GM19395 (cell line): ENCODE data around the gene DOK3.

Experiments
- ATAC-seq: cut with Tn5 transposase; IDR thresholded peaks from one replicate; pipeline ENCODE4 v1.9.1; 2021; ENCODE audit warnings: mild to moderate bottlenecking, moderate library complexity; ENCODE audit not compliant: unreplicated experiment

Gene DOK3

GRCh38 chr5:177514541-177514940 is 4.9 kb upstream of the DOK3 start:
- ATAC-seq = no peak

DNA sequence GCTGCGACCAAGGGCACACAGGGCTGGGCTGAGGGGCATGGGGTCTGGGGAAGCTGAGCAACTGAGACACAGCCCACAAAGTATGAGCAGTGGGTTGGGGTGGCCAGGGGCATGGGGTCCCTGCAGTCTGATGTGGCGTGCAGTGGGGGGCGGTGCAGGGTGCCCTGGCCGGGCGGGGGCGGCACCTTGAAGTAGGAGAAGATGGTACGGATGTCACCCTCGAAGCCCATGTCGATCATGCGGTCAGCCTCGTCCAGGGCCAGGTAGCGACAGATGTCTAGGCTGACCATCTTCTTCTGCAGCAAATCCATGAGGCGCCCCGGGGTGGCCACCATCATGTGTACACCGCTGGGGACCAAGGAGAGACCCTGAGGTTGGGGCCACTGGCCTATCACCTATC is 3.9 kb upstream of the DOK3 start:
- no peak for ATAC-seq

- no peak for ATAC-seq
Observed at GRCh38 chr5:177512736-177513380, 3.2 kb upstream of the DOK3 start.

DNA sequence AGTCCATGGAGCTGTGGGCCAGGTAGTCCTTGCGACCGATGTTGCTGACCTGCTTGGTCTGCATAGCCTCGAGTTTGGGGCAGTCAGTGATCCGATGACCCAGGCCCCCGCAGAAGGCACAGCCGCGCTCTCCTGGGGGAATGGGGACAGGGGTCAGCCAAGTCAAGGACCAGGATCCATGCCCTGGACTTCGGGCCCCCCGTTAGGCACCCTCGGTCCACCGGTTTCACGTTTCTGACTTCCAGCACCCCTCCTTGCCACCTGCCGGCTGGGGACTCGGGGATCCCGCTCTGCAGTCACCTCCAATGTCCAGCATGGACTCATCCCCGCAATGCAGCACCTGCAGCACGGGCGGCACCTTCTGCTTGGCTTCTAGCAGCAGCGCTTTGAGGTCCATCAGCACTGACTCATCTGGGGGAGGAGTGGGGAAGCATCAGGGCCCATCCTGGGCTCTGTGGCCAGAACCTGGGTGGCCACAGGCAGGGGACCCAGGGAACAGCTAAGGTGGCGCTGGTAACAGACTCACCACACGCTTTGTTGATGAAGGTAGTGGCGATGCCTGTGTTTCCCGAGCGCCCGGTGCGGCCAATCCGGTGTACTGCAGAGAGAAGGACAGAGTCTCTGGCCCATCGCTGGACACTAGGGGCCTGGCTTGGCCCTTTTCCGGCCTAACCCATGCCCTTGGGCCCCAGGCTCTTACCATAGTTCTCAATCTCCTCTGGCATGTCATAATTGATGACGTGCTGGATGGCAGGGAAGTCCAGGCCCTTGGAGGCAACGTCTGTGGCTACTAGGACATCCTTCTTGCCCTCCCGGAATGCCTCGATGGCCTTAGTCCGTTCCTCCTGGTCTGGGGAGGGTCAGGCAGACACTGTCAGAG is 2.4 kb upstream of the DOK3 start:
- ATAC-seq = no peak

GRCh38 chr5:177511181-177511580 is 1.6 kb upstream of the DOK3 start:
- no peak for ATAC-seq

DNA sequence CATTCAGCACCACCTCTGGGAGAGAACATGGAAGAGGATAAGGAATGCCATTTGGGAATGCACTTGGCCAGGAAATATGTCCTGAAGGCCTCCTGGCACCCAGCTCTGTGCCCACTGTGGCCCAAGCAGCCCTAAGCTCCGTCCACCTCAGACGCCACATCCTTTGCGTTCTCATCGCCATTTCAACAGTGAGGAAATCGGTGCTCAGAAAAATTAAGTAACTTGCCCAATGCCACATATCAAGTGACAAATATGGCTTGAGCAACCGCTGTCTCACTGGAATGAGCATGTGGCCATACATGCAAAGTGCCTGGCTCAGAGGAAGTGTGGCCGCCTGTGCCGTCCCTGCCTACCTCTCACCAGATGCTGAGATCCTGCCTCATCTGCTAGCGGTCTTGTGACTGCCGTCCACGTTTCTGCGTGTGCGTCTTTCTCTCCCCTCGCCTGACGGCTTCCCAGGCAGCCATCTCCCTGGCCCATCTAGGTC is 984 bp upstream of the DOK3 start:
- no peak for ATAC-seq

GRCh38 chr5:177509991-177510566 is 453 bp upstream of the DOK3 start:
- no peak for ATAC-seq

GRCh38 chr5:177508837-177509236 is 789 bp downstream of the DOK3 start:
- peak; percentile 36 for ATAC-seq

DNA sequence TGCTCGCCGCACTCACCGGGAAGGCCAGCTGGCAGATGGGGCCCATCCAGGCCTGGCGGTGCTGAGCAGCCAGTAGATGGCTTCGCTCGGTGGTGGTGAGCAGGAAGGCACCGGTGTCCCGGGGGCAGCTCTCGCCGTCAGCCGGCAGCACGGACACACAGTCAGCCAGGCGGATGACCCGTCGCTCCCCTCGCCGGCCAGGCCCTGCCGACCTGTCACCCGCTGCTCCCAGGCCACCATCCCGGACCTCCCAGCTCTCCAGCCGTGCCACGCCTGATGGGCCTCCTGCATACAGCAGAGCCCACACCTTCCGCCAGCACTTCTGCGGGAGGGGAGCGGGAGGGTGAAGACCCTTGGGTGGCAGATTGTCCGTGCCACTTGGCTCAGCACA is 1.4 kb downstream of the DOK3 start:
- no peak for ATAC-seq

GRCh38 chr5:177507596-177508220 is 1.9 kb downstream of the DOK3 start:
- ATAC-seq = no peak

DNA sequence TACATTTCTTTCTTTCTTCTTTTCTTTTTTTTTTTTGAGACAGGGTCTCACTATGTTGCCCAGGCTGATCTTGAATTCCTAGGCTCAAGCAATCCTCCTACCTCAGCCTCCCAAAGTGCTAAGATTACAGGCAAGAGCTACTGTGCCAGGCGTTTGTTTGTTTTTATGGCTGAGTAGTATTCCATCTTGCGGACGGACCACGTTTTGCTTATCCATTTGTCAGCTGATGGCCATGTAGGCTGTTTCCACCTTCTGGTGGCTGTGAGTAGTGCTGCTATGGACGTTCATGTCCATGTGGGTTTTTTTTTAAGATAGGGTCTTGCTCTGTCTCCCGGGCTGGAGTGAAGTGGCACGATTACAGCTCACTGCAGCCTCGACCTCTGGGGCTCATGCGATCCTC is 2.5 kb downstream of the DOK3 start:
- ATAC-seq = no peak

GRCh38 chr5:177505075-177505474 is 4.6 kb downstream of the DOK3 start:
- ATAC-seq = no peak

- ATAC-seq = no peak
Observed at GRCh38 chr5:177504086-177505056, 5.3 kb downstream of the DOK3 start.

DNA sequence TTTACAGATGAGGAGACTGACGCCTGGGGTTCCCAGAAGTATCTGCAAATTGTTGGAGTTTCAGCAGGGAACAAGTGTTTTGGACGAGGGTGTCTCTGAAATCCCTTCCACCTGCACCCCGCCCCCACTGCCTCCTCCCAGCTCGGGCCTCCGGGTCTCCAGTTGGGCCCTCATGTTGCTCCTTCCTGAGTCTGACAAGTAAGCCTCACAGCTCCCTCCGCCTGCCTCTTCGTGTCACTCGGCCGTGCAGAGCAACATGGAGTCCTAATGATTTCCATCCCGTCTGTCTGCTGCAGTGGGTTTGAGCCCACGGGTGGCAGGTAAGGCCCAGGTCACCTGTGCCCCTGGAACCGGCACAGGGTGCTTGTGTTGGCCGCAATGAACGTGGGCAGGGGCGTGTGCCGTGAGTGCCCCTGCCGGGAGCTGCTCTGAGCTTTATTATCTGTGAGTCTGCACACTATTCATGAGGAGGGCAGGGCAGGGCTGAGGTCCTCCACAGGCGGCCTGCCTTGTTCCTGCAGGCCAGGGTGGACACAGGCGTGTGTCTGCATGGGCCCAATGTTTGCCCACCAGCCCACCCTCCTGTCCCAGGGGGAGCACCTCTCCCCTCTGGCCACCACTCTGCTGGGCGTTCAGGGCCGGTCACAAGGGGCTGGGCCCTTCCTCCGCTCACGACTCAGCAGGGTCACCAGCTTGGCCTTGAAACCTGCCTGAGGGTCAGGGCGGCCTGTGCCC is 6.1 kb downstream of the DOK3 start:
- no peak for ATAC-seq

- no peak for ATAC-seq
Observed at GRCh38 chr5:177502886-177503285, 6.7 kb downstream of the DOK3 start.

DNA sequence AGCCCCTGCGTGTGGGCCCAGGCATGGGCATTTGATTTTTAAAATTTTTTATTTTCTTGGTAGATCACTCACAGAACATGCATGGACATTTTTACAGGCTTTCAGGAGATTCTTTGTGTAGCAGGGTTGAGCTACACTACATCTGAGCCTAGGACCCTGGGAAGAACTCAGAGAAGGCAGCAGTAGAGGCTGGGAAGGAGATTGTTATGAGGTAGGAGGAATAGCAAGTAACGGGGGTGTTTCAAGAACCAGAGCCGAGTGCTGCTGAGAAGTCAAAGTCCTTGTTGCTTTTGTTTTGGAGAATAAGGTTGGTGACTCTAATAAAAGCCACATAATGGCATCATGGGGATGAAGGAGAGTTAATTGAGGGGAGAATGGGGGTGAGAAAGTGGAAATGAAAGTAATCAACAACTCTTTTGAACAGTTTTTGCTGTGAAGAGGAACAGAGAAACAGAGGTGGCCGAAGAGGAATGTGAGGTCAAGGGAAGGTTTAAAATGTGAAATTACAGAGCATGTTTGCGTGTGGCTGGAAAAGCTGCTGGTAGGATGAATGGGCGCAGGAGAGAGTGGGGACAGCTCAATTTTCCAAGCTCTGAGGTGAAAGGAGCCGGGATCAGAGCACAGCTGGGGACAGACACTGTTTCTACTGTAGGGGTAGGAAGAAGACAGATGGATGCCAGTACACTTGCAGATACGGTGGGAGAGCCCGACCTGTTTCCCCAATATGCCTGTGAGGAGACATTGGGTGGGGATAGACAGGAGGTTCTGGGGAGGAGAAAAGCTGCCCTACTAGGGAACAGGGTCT is 7.5 kb downstream of the DOK3 start:
- ATAC-seq = no peak

DNA sequence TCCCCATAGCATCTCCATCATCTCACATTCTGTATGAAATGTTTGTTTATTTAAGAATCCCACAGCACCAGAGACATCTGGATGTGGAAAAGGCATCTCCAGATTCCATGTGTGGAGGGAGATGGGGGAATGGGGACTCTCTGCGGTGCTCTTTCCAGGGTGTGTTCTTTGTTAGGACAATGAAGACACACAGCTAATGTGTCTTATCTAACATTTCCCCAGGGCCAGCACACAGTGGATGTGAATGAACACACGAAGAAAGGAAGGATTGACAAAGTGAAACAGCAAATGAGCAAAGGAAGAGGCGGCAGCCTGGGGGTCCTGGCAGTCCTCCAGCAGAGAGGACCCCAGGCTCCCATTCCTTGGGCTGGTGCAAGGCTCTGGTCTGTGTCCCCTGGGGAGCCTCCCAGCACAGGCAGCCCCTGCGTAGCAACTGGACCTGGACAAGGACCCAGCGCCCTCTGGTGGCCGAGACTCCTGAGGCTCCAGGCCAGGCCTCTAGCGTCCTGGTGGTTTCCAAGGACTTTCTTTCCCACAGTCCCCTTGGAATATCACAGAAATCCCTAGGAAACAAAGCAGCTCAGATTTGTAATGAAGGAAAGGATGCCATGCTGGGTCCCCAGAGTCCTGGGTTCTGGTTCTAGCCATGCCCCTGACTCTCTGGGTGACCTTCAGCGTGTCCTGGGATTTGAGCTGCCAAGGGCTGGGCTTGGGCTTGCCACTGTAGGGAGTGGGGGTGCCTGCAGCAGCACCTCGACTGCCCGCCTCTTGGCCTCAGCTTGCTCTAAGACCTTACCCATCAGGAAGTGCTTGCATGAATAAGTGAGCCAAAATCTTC is 8.7 kb downstream of the DOK3 start:
- no peak for ATAC-seq

GRCh38 chr5:177499842-177500241 is 9.8 kb downstream of the DOK3 start:
- no peak for ATAC-seq
